SK-N-SH (cell line): ENCODE measurements around the gene GNA15. TPM values are rescaled to one million over a fixed set of nuclear protein-coding genes. Genes with fewer than 3 reads are reported as not detected.

Source experiments
- CTCF ChIA-PET: fragments of 300-600, 350-600 bp; formaldehyde crosslinking; extraction: SDS; loops from one replicate; lab custom pipeline; 2021; lab: Yijun Ruan, JAX
- POLR2A ChIA-PET: fragments of 350-600 bp; sonication (Branson Sonifier 250); formaldehyde crosslinking; extraction: SDS; loops from one replicate; lab custom pipeline; 2020; ENCODE audit warnings: antibody characterized with exemption, inconsistent platforms; lab: Yijun Ruan, JAX
- DNase-seq: peaks from one replicate; pipeline ENCODE4 v3.0.0; 2012
- H2AFZ ChIP-seq: fragments of 200-600 bp; sonication (generic); 2 replicates; pipeline ENCODE4 v1.8.1; 2016; ENCODE audit warnings: antibody characterized with exemption, mild to moderate bottlenecking, low read depth
- H3F3A ChIP-seq: fragments of 200-600 bp; sonication (generic); replicated peaks from 2 replicates; pipeline ENCODE3; 2016; ENCODE audit warnings: antibody characterized with exemption, mild to moderate bottlenecking; ENCODE audit not compliant: insufficient read depth
- H3K27ac ChIP-seq, 2 experiments: fragments of 200-500 bp in 1 of 2; fragments of 200-600 bp in 1 of 2; sonication (Bioruptor generic) in 1 of 2; sonication (generic), shearing (Covaris generic) in 1 of 2; 2 replicates each; pipeline versions ENCODE4 v1.5.1 to v1.6.1; 2014 to 2016; ENCODE audit warnings: low read depth in 2 of 2, inconsistent platforms in 1 of 2, low read length in 1 of 2, mild to moderate bottlenecking in 1 of 2, mixed read lengths in 1 of 2
- H3K27me3 ChIP-seq: fragments of 200-600 bp; sonication (generic), shearing (Covaris generic); 2 replicates; pipeline ENCODE4 v1.6.1; 2016; ENCODE audit warnings: mixed run types; ENCODE audit not compliant: insufficient read depth
- H3K36me3 ChIP-seq, 2 experiments: fragments of 200-500 bp in 1 of 2; fragments of 200-600 bp in 1 of 2; sonication (Bioruptor generic) in 1 of 2; sonication (generic) in 1 of 2; replicated peaks in 1 of 2; 2 replicates each; pipeline versions ENCODE3 to v1.5.1; 2014 to 2016; ENCODE audit warnings: low read length in 1 of 2, mild to moderate bottlenecking in 1 of 2; ENCODE audit not compliant: insufficient read depth in 2 of 2, control insufficient read depth in 1 of 2
- H3K4me1 ChIP-seq, 2 experiments: fragments of 200-500 bp in 1 of 2; fragments of 200-600 bp in 1 of 2; sonication (Bioruptor generic) in 1 of 2; sonication (generic), shearing (Covaris generic) in 1 of 2; 2 replicates each; pipeline versions ENCODE4 v1.5.1 to v1.6.1; 2014 to 2016; ENCODE audit warnings: low read depth in 1 of 2, low read length in 1 of 2, mixed run types in 1 of 2; ENCODE audit not compliant: insufficient read depth in 2 of 2, control insufficient read depth in 1 of 2
- H3K4me2 ChIP-seq: fragments of 200-600 bp; sonication (generic), shearing (Covaris generic); 2 replicates; pipeline ENCODE4 v1.6.1; 2017; ENCODE audit warnings: mixed run types
- H3K4me3 ChIP-seq, 2 experiments: fragments of 200-500 bp in 1 of 2; fragments of 200-600 bp in 1 of 2; sonication (Bioruptor generic) in 1 of 2; sonication (generic), shearing (Covaris generic) in 1 of 2; 2 replicates each; pipeline versions ENCODE4 v1.5.1 to v1.8.1; 2014 to 2016; ENCODE audit warnings: low read depth in 2 of 2, inconsistent platforms in 1 of 2, low read length in 1 of 2, mild to moderate bottlenecking in 1 of 2, mixed read lengths in 1 of 2, moderate library complexity in 1 of 2
- H3K79me2 ChIP-seq: fragments of 200-600 bp; sonication (generic); 2 replicates; pipeline ENCODE4 v1.8.1; 2017; ENCODE audit warnings: mild to moderate bottlenecking; ENCODE audit not compliant: insufficient read depth
- H3K9ac ChIP-seq: fragments of 200-600 bp; sonication (generic); 2 replicates; pipeline ENCODE4 v1.6.1; 2017; ENCODE audit warnings: mixed run types
- H3K9me2 ChIP-seq: fragments of 200-600 bp; sonication (generic); 2 replicates; pipeline ENCODE4 v1.6.1; 2017; ENCODE audit warnings: mixed run types
- H3K9me3 ChIP-seq: fragments of 200-600 bp; sonication (generic); 2 replicates; pipeline ENCODE4 v1.6.1; 2017; ENCODE audit warnings: mixed run types, mild to moderate bottlenecking, moderate library complexity
- H4K20me1 ChIP-seq: fragments of 200-600 bp; sonication (generic); 2 replicates; pipeline ENCODE4 v1.6.1; 2017; ENCODE audit warnings: mild to moderate bottlenecking, mixed run types; ENCODE audit not compliant: insufficient read depth
- CHD2 ChIP-seq: fragments of 150-350 bp; IDR thresholded peaks from 2 replicates; pipeline ENCODE4 v1.6.1; 2018; ENCODE audit warnings: low read length; ENCODE audit not compliant: partially characterized antibody
- ELF1 ChIP-seq: IDR thresholded peaks from 2 replicates; pipeline ENCODE4 v1.4.0; 2012
- EP300 ChIP-seq, 2 experiments: IDR thresholded peaks; 2 replicates each; pipeline versions ENCODE4 v1.4.0 to v1.6.1; 2012; ENCODE audit warnings: borderline replicate concordance in 1 of 2, low read depth in 1 of 2, low read length in 1 of 2
- EZH2phosphoT487 ChIP-seq: fragments of 200-600 bp; sonication (generic); IDR thresholded peaks from 2 replicates; pipeline ENCODE4 v1.6.1; 2017; ENCODE audit warnings: low read depth, mixed run types, mild to moderate bottlenecking, antibody characterized with exemption, moderate library complexity, borderline replicate concordance
- FOXJ3 ChIP-seq: sonication (generic); formaldehyde crosslinking; IDR thresholded peaks from 2 replicates; pipeline ENCODE4 v1.5.1; 2020; ENCODE audit warnings: mild to moderate bottlenecking, missing genetic modification reagents
- FOXM1 ChIP-seq: IDR thresholded peaks from 2 replicates; pipeline ENCODE4 v1.4.0; 2012; ENCODE audit warnings: low read depth, mild to moderate bottlenecking
- GATA2 ChIP-seq: sonication (generic); formaldehyde crosslinking; IDR thresholded peaks from 2 replicates; pipeline ENCODE4 v1.5.0; 2020; ENCODE audit warnings: mild to moderate bottlenecking, missing genetic modification reagents
- MEF2A ChIP-seq: IDR thresholded peaks from 2 replicates; pipeline ENCODE4 v1.4.0; 2012; ENCODE audit warnings: low read depth, borderline replicate concordance
- MXI1 ChIP-seq: IDR thresholded peaks from 2 replicates; pipeline ENCODE4 v1.6.1; 2012; ENCODE audit warnings: mild to moderate bottlenecking, low read depth, low read length, improper control_type of control experiment
- NFIC ChIP-seq: IDR thresholded peaks from 2 replicates; pipeline ENCODE4 v1.4.0; 2012; ENCODE audit warnings: borderline replicate concordance
- NRF1 ChIP-seq: IDR thresholded peaks from 2 replicates; pipeline ENCODE4 v1.6.1; 2012; ENCODE audit warnings: low read depth, mild to moderate bottlenecking, low read length
- POLR2AphosphoS5 ChIP-seq: IDR thresholded peaks from 2 replicates; pipeline ENCODE4 v1.6.1; 2012; ENCODE audit warnings: low read depth, low read length
- RAD21 ChIP-seq: IDR thresholded peaks from 2 replicates; pipeline ENCODE4 v1.6.1; 2012; ENCODE audit warnings: mild to moderate bottlenecking, low read length
- RCOR1 ChIP-seq: fragments of 150-350 bp; IDR thresholded peaks from 2 replicates; pipeline ENCODE4 v1.6.1; 2017; ENCODE audit warnings: antibody characterized with exemption, low read length
- RFX5 ChIP-seq: IDR thresholded peaks from 2 replicates; pipeline ENCODE4 v1.6.1; 2012; ENCODE audit warnings: mild to moderate bottlenecking, improper control_type of control experiment, low read length
- RXRA ChIP-seq: IDR thresholded peaks from 2 replicates; pipeline ENCODE4 v1.4.0; 2012; ENCODE audit warnings: low read depth, mild to moderate bottlenecking, borderline replicate concordance
- SMC3 ChIP-seq: IDR thresholded peaks from 2 replicates; pipeline ENCODE4 v1.6.1; 2012; ENCODE audit warnings: low read depth, low read length, improper control_type of control experiment
- TAF1 ChIP-seq: IDR thresholded peaks from 2 replicates; pipeline ENCODE4 v1.6.1; 2012; ENCODE audit warnings: low read depth, mild to moderate bottlenecking, low read length, moderate library complexity, borderline replicate concordance
- ZBTB33 ChIP-seq: IDR thresholded peaks from 2 replicates; pipeline ENCODE4 v1.4.0; 2012; ENCODE audit warnings: low read depth, borderline replicate concordance
- whole genome bisulfite sequencing: methylation state at CpG from one replicate; pipeline ENCODE4 v1.1.6; 2017; ENCODE audit warnings: low lambda C conversion rate; 5-methylcytosine and 5-hydroxymethylcytosine counted together
- polyA plus RNA-seq, 3 experiments: library from polyadenylated mRNA; depleted of rRNA; stranded (reverse); fragments of >200 nt; gene quantifications; 2 replicates each; pipeline ENCODE4 v1.2.3, GENCODE V29; 2012
- TF ChIP-seq, protein P1 (sequence below): IDR thresholded peaks from 2 replicates; pipeline ENCODE4 v1.6.1; 2012; ENCODE audit warnings: mild to moderate bottlenecking, low read depth, low read length, moderate library complexity

GNA15 gene
- polyA plus RNA-seq, 1 of the 3 experiments (the other 2 are of a cell fraction) = 0.05 TPM

DNA sequence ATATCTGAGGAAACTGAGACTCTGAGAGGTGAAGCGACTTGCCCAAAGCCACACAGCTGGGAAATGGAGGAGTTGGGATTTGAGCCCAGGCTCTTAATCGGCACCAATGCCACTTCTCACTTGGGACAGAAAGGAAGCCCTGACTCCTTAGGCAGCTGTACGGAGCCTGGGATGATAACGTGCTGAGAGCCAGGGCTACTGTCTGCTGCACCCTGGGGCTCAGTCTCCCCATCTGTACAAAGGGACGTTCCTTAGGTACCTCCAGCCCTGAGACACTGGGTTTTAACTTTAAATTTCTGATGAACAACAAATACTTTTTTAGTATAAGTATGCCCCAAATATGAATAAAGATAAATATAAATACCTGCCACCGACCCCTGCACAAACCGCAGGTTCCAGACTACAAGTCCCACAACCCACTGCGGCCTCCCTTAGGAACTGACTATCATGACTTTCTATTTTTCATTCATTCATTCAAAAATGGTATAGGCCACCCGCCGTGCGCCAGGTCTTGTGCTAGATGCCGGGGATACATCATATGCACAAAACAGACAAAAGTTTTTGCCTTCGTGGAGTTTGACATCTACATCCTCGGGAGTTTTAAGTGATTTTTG is 49.1 kb downstream of the GNA15 start:
- Histone ChIP-seq H3K9ac (peak overlapping the region; percentile 92; the same call in 1 of the 2 replicates), H3F3A (peaks cover 3% of the 10 kb centered on the region), H3K79me2 (peaks cover 42% of the 10 kb centered on the region), H2AFZ (peak overlapping the region; percentile 99), H3K4me3 (peak overlapping the region; percentile 67 to 91), H3K4me2 (peak overlapping the region; percentile 99), H3K36me3 (peaks cover 0 to 8% of the 10 kb centered on the region in 2 experiments), H3K9me3 (no peaks in the 10 kb centered on the region), H4K20me1 (peaks cover 7% of the 10 kb centered on the region; the same call in 1 of the 2 replicates), H3K4me1 (peaks cover 10 to 19% of the 10 kb centered on the region in 2 experiments; a peak in 2 of 4 replicates), H3K27ac (peak overlapping the region; percentile 76 to 87; a peak in 3 of 4 replicates), H3K27me3 (no peaks in the 10 kb centered on the region), H3K9me2 (no peaks in the 10 kb centered on the region)
- peak; percentile 78 for DNase-seq
- TF ChIP-seq RFX5 (no peak), MXI1 (peak; percentile 74)
- ChIA-PET POLR2A (no interaction called here), CTCF (interaction anchor here (1.4 to 2.6 kb wide), 3 partner anchors 56 to 234 kb away, joined by 4 to 15 read pairs (median 6); no protein-coding TSS in a partner anchor)
- WGBS = 11% methylated on average over 13 of the region's 14 CpGs

DNA sequence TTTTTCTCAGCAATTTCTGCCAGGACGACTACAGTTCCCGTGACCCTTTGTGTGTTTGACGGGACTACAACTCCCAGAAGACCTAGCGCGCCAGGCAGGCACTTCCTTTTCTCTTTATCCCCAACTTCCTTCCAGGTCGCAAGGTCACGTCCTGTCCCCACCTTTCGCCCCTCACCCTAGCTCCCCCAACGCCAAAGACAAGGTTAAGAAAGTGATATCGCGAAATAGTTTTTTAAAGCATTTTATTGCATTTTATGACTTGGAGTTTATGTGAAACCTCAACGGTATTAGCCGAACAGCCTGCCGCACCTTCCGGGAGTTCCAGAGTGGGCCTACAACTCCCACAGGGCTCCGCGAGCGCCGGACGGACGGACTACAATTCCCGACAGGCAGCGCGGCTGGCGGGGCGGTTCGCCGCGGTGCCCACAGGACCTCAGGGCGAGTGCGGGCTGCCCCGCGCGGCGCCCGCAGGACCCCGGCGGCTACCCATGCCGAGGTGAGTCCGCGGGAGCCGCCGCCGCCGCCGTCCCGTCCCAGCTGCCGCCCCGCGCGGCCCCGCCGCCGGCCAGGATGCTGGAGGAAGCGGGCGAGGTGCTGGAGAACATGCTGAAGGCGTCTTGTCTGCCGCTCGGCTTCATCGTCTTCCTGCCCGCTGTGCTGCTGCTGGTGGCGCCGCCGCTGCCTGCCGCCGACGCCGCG is 49.8 kb downstream of the GNA15 start, which contains the start of gene NCLN:
Gene NCLN, plus strand, starts transcription at position 470 of the 699 bp plus-strand sequence. Its CDS starts 101 bp downstream, at position 571.
- H3K27me3 ChIP-seq = no peaks in the 10 kb centered on the region
- ChIA-PET POLR2A (no interaction called here), CTCF (interaction anchor here (0.8 to 2.6 kb wide), 4 partner anchors 24 to 235 kb away, joined by 3 to 15 read pairs (median 5); no protein-coding TSS in a partner anchor)
- H3F3A ChIP-seq = peaks cover 3% of the 10 kb centered on the region
- 0% methylated on average over 18 of the region's 69 CpGs for WGBS
- peak within 1 kb of the TSS; percentile 76 to 87 for H3K27ac ChIP-seq
- DNase-seq = peak; percentile 96
- peaks cover 48% of the 10 kb centered on the region for H3K79me2 ChIP-seq
- peak within 1 kb of the TSS; percentile 67 to 91 for H3K4me3 ChIP-seq
- H3K4me1 ChIP-seq = peaks cover 10 to 19% of the 10 kb centered on the region in 2 experiments; a peak in 2 of 4 replicates
- H4K20me1 ChIP-seq = peaks cover 7% of the 10 kb centered on the region; the same call in 1 of the 2 replicates
- no peaks in the 10 kb centered on the region for H3K9me2 ChIP-seq
- H2AFZ ChIP-seq = peak within 1 kb of the TSS; percentile 99
- peak within 1 kb of the TSS; percentile 92 for H3K9ac ChIP-seq
- H3K4me2 ChIP-seq = peak within 1 kb of the TSS; percentile 99
- H3K36me3 ChIP-seq = peaks cover 0 to 8% of the 10 kb centered on the region in 2 experiments
- H3K9me3 ChIP-seq = no peaks in the 10 kb centered on the region
- TF ChIP-seq MEF2A (no peak), GATA2 (no peak), NRF1 (no peak), RCOR1 (no peak), RFX5 (no peak), EZH2phosphoT487 (no peak), CHD2 (peak; percentile 83), EP300 (IDR thresholded peaks at IDR 0.05; ENCODE audit: borderline replicate concordance in 1 of 2, low read depth in 1 of 2, low read length in 1 of 2) (no peak), POLR2AphosphoS5 (no peak; the same call in 1 of the 2 replicates), TAF1 (peak; percentile 15; the same call in 1 of the 2 replicates), NFIC (no peak), RAD21 (no peak), ELF1 (peak; percentile 91), ZBTB33 (no peak), RXRA (no peak), SMC3 (no peak), FOXM1 (no peak), FOXJ3 (CRISPR knock-in tag) (no peak)
- TF ChIP-seq, protein P1, sequence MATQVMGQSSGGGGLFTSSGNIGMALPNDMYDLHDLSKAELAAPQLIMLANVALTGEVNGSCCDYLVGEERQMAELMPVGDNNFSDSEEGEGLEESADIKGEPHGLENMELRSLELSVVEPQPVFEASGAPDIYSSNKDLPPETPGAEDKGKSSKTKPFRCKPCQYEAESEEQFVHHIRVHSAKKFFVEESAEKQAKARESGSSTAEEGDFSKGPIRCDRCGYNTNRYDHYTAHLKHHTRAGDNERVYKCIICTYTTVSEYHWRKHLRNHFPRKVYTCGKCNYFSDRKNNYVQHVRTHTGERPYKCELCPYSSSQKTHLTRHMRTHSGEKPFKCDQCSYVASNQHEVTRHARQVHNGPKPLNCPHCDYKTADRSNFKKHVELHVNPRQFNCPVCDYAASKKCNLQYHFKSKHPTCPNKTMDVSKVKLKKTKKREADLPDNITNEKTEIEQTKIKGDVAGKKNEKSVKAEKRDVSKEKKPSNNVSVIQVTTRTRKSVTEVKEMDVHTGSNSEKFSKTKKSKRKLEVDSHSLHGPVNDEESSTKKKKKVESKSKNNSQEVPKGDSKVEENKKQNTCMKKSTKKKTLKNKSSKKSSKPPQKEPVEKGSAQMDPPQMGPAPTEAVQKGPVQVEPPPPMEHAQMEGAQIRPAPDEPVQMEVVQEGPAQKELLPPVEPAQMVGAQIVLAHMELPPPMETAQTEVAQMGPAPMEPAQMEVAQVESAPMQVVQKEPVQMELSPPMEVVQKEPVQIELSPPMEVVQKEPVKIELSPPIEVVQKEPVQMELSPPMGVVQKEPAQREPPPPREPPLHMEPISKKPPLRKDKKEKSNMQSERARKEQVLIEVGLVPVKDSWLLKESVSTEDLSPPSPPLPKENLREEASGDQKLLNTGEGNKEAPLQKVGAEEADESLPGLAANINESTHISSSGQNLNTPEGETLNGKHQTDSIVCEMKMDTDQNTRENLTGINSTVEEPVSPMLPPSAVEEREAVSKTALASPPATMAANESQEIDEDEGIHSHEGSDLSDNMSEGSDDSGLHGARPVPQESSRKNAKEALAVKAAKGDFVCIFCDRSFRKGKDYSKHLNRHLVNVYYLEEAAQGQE = no peak
